ENCODE results near the gene MAFF. TPM values are rescaled to one million over a fixed set of nuclear protein-coding genes. Genes with fewer than 3 reads are reported as not detected.
"Not testable (repeated sequence)": the region's sequence is repeated elsewhere in the genome, so short reads cannot be mapped to it uniquely, and the experiment has no call there.

MAFF gene
- total RNA-seq, 4 donors from 2014 or later: 13.1 to 111 (median 24.6) TPM

DNA sequence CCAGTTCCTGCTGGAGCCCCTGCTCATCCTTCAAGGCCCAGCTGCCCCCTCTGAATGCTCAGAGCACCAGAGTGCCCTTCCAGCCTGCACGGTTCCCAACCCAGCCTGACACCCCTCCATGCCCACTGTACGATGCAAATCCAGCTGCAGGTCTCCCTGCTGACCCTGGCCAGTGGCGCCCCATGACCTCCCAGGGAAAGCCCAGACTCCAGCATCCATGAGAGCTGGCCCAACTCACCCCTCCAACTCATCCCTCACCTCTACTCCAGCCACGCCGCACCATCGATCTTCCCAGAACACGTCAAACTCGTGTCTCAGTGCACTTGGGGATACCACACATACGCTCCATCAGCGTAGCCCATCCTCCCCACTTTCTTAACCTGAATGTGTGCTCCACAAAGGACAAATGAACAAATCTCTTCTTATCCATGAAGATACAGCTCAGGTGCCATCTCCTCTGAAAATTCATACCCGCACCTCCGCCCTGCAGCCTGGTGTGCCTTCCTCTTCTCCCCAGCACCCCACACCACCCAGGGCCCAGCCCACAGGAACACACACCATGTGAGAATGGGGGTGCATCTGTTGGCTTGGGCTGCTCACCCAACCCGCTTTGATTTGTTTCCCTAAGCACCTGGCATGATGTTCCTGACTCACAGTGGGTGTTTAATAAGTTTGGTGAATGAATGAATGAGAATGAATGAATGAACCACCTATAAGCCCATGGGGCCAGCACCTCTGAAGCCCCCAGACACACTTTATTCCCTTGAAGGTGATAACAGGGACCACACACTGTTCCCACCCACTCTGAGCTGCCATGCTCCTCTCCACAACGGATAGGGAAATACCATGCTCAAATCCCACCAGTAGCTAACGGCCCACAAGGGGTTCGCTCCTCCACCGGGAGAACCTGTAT is 26.3 kb upstream of the MAFF start:
- H3K4me3 ChIP-seq (replicated peaks in 1 of 3): no peak overlapping the region
- TF ChIP-seq POLR2A (IDR thresholded peaks at IDR 0.05) (no peak), CTCF (IDR thresholded peaks at IDR 0.05) (no peak)
- WGBS, 2 donors: 90 to 91% methylated on average over 17 of the region's 17 CpGs
- no peaks in the 10 kb centered on the region for H3K36me3 ChIP-seq
- no peaks in the 10 kb centered on the region for H3K27me3 ChIP-seq
- H3K27ac ChIP-seq: peak overlapping the region; percentile 49 to 84 (median 75)
- DNase-seq: no peak
- H3K9me3 ChIP-seq: no peaks in the 10 kb centered on the region
- H3K4me1 ChIP-seq: peaks cover 16 to 45% of the 10 kb centered on the region in 2 donors
- intact Hi-C loops (cut with DNase I): no loop called here

GRCh38 chr22:38176170-38176741 is 25.5 kb upstream of the MAFF start:
- intact Hi-C loops (cut with DNase I): no loop called here
- TF ChIP-seq POLR2A (IDR thresholded peaks at IDR 0.05) (no peak), CTCF (IDR thresholded peaks at IDR 0.05) (no peak)
- H3K27ac ChIP-seq: peak overlapping the region; percentile 50 to 84 (median 75)
- 64 to 89% methylated on average over 4 to 14 of the region's 14 CpGs for WGBS, 2 donors
- H3K4me1 ChIP-seq: peaks cover 24 to 53% of the 10 kb centered on the region in 2 donors
- H3K27me3 ChIP-seq: no peaks in the 10 kb centered on the region
- peak; percentile 66 to 74 for DNase-seq
- no peaks in the 10 kb centered on the region for H3K36me3 ChIP-seq
- no peak overlapping the region for H3K4me3 ChIP-seq (replicated peaks in 1 of 3)
- no peaks in the 10 kb centered on the region for H3K9me3 ChIP-seq

GRCh38 chr22:38177044-38177443 is 24.8 kb upstream of the MAFF start:
- H3K27me3 ChIP-seq: no peaks in the 10 kb centered on the region
- no peak for DNase-seq
- H3K36me3 ChIP-seq: no peaks in the 10 kb centered on the region
- 93 to 98% methylated on average over 4 of the region's 4 CpGs for WGBS, 2 donors
- peaks cover 24 to 55% of the 10 kb centered on the region in 2 donors for H3K4me1 ChIP-seq
- no peaks in the 10 kb centered on the region for H3K9me3 ChIP-seq
- H3K4me3 ChIP-seq (replicated peaks in 1 of 3): no peak overlapping the region
- TF ChIP-seq POLR2A (IDR thresholded peaks at IDR 0.05): no peak
- no peak for TF ChIP-seq CTCF (IDR thresholded peaks at IDR 0.05)
- H3K27ac ChIP-seq: peak overlapping the region; percentile 50 to 84 (median 75)
- intact Hi-C loops (cut with DNase I): no loop called here

- 83 to 88% methylated on average over 9 of the region's 9 CpGs for WGBS, 2 donors
- intact Hi-C loops (cut with DNase I): not testable (repeated sequence)
Observed at GRCh38 chr22:38177571-38177925, 24.2 kb upstream of the MAFF start.

DNA sequence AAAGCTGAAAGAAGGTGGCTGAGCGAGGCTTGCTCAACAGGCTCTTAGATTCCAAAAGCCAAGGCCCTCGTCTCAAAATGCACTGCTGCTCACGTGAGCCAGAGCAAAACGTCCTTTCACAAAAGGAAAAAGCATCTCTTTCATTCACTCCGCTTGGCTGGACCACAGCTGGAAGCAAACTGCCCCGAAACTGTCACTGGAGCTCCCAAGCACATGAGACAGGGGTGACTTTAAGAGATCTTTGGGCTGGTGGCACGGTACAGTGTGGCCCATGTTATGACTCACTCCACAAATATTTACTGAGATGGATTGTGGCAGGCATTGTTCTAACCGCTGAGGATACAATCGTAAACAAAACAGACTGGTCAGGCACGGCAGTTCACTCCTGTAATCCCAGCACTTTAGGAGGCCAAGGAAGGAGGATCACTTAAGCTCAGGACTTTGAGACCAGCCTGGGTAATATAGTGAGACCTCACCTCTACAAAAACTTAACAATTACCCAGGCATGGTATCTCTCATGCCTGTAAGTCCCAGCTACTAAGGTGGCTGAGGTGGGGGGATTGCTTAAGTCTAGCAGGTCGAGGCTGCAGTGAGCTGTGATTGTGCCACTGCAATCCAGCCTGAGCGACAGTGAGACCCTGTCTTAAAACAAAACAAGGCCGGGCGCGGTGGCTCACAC is 23.7 kb upstream of the MAFF start:
- peaks cover 17 to 50% of the 10 kb centered on the region in 2 donors for H3K4me1 ChIP-seq
- 48 to 52% methylated on average over 14 to 15 of the region's 15 CpGs for WGBS, 2 donors

More at GRCh38 chr22:38177571-38177925, 24.2 kb upstream of the MAFF start:
- Histone ChIP-seq H3K27ac (peak overlapping the region; percentile 75 to 87 (median 75)), H3K4me1 (peaks cover 22 to 55% of the 10 kb centered on the region in 2 donors)
- H3K36me3 ChIP-seq; H3K9me3 ChIP-seq; H3K4me3 ChIP-seq (replicated peaks in 1 of 3); DNase-seq; H3K27me3 ChIP-seq: not testable (repeated sequence)

GRCh38 chr22:38178605-38178937 is 23.2 kb upstream of the MAFF start:
- DNase-seq; intact Hi-C loops (cut with DNase I); H3K4me3 ChIP-seq (replicated peaks in 1 of 3); H3K27me3 ChIP-seq; H3K36me3 ChIP-seq; H3K9me3 ChIP-seq: not testable (repeated sequence)
- peaks cover 16 to 45% of the 10 kb centered on the region in 2 donors for H3K4me1 ChIP-seq
- WGBS, 2 donors: 97 to 99% methylated on average over 7 of the region's 7 CpGs
- H3K27ac ChIP-seq: peak overlapping the region; percentile 75 to 87 (median 75)

More for the DNA sequence above, 23.7 kb upstream of the MAFF start:
- peak overlapping the region; percentile 75 to 87 (median 75) for H3K27ac ChIP-seq
- no peaks in the 10 kb centered on the region for H3K36me3 ChIP-seq
- intact Hi-C loops (cut with DNase I): no loop called here
- TF ChIP-seq CTCF (IDR thresholded peaks at IDR 0.05) (no peak), POLR2A (IDR thresholded peaks at IDR 0.05) (no peak)
- H3K9me3 ChIP-seq: no peaks in the 10 kb centered on the region
- DNase-seq: peak; percentile 59 to 62
- no peaks in the 10 kb centered on the region for H3K27me3 ChIP-seq
- no peak overlapping the region for H3K4me3 ChIP-seq (replicated peaks in 1 of 3)

Measured in thyroid gland (tissue), 4 donors.